Stimulated activated CD4-positive, alpha-beta T cell treated with anti-CD3 and anti-CD28 coated beads, Interleukin-2, amount 100 ng/mL, for 48 hours (primary cell): ENCODE measurements around the gene MUC12.
"Not testable (repeated sequence)": the region's sequence is repeated elsewhere in the genome, so short reads cannot be mapped to it uniquely, and the experiment has no call there.

ENCODE experiments used
- DNase-seq, 2 donors: peaks; one replicate each; pipeline ENCODE4 v3.0.0-alpha.2; 2020

The MUC12 gene, protein sequence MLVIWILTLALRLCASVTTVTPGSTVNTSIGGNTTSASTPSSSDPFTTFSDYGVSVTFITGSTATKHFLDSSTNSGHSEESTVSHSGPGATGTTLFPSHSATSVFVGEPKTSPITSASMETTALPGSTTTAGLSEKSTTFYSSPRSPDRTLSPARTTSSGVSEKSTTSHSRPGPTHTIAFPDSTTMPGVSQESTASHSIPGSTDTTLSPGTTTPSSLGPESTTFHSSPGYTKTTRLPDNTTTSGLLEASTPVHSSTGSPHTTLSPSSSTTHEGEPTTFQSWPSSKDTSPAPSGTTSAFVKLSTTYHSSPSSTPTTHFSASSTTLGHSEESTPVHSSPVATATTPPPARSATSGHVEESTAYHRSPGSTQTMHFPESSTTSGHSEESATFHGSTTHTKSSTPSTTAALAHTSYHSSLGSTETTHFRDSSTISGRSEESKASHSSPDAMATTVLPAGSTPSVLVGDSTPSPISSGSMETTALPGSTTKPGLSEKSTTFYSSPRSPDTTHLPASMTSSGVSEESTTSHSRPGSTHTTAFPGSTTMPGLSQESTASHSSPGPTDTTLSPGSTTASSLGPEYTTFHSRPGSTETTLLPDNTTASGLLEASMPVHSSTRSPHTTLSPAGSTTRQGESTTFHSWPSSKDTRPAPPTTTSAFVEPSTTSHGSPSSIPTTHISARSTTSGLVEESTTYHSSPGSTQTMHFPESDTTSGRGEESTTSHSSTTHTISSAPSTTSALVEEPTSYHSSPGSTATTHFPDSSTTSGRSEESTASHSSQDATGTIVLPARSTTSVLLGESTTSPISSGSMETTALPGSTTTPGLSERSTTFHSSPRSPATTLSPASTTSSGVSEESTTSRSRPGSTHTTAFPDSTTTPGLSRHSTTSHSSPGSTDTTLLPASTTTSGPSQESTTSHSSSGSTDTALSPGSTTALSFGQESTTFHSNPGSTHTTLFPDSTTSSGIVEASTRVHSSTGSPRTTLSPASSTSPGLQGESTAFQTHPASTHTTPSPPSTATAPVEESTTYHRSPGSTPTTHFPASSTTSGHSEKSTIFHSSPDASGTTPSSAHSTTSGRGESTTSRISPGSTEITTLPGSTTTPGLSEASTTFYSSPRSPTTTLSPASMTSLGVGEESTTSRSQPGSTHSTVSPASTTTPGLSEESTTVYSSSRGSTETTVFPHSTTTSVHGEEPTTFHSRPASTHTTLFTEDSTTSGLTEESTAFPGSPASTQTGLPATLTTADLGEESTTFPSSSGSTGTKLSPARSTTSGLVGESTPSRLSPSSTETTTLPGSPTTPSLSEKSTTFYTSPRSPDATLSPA (N-terminal part only)

DNA sequence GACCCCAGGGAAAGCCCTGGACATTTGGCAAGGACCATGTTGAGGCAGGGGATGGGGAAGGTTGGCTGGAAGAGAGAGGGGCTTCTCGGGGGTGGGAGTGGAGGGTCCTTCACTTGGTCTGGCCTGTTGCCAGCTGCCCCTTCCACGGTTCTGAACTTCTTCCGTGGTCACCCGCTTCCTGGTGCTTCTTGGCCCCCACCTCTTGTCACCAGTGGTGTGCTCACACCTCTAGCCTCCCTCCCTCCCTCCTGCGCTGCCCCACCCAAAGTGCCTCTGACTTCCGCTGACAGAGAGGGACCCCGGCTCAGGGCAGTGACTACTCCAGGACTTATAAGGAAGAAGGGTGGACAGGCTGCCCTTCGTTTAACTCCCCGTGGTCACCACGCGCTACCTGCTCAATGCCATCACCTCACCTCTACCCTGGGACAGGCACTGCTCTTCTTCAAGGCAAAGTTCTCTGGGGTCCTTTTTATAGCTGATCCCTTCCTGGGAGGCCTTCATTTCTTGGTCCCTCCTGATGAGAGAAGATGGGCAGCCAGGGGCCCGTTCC is at the start of gene MUC12:
MUC12 (plus strand) TSS at position 500 of the 550 bp plus-strand sequence. CDS start 58 bp downstream, outside the sequence.
- no peak for DNase-seq

- not testable (repeated sequence) for DNase-seq
Measured at GRCh38 chr7:100919779-100920437, 49.5 kb upstream of the MUC12 start.

GRCh38 chr7:100921039-100921438 is 48.3 kb upstream of the MUC12 start:
- no peak for DNase-seq

DNA sequence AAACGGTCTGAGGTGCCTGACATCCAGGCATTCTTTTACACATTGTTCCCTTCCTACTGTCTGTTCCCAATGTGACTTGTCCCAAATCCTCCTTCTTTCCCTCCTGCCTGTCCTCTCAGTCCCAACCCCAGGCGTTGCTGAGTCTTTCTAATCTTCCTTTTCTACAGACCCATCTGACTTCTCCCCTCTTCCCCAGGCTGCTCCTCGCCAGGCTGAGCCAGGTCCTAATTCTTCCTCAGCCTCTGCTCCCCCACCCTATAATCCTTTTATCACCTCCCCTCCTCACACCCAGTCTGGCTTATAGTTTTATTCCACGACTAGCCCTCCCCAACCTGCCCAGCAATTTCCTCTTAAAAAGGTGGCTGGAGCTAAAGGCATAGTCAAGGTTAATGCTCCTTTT is 45.7 kb upstream of the MUC12 start:
- DNase-seq = not testable (repeated sequence)

DNA sequence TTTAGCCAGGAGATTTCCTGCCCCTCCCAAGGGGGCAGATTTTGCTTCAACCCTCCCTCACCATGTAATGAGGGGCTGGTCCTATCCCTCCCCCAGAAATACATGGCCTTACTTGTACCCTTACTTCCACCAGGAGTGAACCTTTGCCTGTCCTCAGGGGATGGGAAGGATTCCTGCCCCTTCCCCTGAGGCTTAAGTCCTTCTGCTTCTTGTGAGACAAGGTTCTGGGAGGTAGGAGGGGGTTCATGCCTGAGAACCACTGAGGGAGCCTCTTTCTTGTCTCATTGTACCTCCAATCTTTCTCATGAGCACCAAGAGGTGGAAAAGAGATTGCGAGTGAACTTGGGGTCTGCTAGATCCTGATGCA is 39.6 kb upstream of the MUC12 start:
- no peak for DNase-seq

DNA sequence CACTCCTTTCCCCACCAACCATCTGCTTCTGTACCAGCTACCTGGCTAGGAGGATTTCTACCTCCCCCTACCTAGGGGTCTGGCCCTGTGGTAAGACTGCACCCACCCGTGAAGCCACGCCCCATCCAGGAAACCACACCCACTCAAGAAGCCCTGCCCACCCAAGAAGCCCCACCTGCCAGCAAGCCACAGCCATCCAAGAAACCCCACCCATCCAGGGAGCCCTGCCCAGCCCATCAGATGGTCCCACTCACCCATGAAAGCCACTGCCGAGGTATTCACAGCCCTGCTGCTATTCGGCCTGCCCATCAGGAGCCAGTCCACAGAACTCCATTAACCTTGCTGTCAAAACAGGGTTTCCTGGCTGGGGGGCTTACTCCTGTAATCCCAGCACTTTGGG is 35.6 kb upstream of the MUC12 start:
- DNase-seq = no peak

- not testable (repeated sequence) for DNase-seq
Measured at GRCh38 chr7:100935381-100935780, 34.0 kb upstream of the MUC12 start.

- not testable (repeated sequence) for DNase-seq
Measured at GRCh38 chr7:100936167-100936566, 33.2 kb upstream of the MUC12 start.

DNA sequence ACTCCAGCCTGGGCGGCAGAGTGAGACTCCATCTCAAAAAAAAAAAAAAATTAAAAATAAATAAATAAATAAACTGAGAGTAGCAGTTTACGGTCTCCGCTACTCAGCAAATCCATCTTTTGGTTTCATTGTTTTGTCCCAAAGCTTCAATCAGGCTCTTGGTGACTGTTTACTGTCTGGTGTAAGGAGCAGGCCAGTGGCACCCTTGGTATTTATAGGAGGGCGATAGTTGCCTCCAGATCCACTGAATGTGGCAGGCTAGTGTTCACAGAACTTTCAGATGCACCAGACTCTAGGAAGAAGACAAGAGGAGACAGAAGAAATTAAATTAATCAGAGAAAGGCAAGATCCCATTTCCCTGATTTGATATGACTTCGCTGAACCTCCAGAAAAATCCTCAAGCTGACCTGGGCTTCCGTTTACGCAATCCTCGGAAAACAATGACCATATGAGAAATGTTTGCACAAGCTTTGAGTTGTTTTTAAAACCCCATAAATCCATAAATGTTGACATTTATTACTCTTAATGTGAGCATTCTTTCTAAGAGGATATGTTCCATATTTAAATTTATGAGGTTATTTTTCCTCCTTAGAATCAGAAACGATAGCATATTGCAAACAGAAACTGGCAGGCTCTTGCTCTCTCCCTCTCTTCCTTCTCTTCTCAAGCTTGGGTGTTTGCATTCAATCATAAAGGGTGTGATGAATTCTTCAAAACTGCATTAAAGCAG is 27.2 kb upstream of the MUC12 start:
- no peak for DNase-seq

GRCh38 chr7:100943693-100944092 is 25.7 kb upstream of the MUC12 start:
- DNase-seq = no peak

DNA sequence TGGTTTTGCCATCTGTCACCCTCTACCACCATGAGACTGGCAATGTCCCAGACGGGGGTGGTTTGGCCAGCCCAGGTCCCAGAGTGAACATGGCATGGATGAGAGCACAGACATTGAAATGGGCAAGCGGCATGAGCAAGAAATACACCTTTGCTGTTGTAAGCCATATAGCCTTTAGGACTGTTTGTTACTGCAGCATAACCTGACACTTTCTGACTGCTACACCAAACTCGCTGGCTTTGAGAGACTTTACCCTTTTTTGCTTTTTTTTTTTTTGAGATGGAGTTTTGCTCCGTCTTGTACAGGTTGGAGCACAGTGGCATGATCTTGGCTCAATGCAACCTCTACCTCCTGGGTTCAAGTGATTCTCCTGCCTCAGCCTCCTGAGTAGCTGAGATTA is 25.2 kb upstream of the MUC12 start:
- no peak for DNase-seq

DNA sequence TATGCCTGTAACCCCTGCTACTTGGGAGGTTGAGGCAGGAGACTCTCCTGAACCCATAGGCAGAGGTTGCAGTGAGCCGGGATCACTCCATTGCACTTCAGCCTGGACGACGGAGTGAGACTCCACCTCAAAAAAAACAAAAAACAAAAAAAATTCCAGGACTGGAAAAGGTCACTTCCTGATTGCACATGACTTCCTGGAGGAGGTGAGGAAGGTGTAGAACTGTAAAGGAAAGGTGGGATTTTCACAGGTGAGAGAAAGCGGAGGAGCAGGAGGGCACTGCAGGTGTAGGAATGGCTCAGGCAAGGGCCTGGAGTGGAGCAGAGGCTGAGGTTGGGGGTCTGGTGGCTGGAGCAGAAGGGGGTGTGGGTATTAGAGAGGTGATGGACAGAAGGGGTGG is 23.3 kb upstream of the MUC12 start:
- no peak for DNase-seq

DNA sequence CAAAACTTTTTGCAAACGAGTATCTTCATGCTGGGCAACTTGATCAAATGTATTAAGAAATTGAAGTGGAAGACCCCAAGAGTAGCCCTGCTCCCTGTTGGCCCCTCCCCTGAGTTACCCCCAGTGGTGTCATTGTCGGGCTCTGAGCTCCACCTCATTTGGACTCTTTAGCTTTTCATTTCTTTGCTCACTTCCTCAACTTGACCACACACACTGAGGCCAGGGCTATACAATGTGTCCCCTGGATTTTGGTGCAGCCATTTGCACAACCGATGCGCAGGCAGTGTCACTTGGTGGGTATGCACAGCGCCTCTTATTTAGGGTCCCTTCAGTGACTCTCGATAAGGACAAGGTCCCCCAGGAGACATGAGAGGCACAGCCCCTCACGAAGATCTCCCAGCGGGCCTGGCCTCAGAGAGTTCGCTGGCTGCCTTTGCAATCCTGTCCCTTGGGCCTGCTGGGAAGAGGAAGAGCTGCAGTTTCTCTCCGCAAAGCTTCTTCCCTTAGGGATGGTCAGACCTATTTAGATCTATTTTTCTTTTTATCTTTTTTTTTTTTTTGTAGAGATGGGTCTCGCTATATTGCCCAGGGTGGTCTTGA is 22.5 kb upstream of the MUC12 start:
- no peak for DNase-seq

- no peak for DNase-seq
Measured at GRCh38 chr7:100947792-100948191, 21.6 kb upstream of the MUC12 start.

DNA sequence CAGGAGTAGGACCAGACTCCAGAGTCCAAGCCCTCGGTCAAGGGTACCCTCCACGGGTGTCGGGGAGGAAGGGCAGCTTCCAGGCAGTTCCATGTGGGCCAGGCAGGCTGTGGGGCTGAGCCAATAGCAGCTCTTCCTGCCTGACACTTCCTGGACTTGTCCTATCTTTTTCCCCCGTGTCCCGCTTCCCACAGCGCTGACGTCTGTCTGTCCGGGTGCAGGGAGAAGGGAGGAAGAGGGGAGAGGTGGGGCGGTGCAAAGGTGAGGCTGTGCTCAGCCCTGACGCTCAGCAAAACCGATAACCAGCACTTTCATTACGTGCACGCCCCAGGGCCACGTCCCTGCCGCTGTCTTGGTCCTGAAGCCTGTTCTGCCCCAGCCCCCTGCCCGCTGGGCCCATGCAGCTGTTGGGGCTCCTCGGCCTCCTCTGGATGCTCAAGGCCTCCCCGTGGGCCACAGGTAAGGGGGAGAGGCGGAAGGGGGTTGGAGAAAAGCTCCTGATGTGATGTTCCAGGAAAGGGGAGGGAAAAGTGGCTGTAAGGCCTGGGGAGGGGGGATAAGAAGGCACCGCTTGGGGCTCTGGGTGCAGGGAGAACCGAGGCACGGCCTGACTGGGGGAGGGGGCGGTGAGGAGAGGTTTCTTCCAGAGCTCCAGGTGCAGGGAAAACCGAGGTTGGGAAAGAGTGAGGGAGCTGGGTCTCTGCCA is 20.0 kb upstream of the MUC12 start, which contains the start of gene MUC3A:
MUC3A (plus strand) TSS at position 308 of the 706 bp plus-strand sequence; CDS start at position 399, 91 bp downstream.
- DNase-seq = no peak

DNA sequence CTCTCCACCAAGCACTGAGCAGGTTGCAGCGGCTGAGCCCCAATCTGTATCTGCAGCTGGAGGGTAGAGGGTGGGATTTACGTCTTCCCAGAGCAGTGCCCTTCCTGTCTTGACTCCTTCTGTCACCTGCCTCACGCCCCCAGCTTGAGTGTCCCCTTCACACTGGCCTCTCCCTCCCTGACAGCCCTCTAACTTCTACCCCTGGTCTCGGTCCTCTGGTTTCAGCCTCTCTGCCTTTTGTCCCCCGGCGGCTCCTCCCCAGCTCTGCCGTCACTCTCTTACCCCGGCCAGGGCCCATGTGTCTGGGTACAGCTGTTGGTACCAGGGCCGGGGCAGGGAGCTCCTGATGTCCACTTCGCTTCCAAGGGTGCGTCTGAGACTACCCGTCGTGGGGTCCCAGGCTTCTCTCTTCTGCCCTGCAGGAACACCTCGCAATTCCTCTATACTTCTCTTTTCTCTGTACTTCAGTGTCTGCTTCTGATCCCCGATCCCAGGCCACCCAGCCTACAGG is 19.4 kb upstream of the MUC12 start:
- no peak for DNase-seq

- DNase-seq = no peak
Measured at GRCh38 chr7:100951172-100951571, 18.2 kb upstream of the MUC12 start.

- DNase-seq = no peak
Measured at GRCh38 chr7:100951888-100952560, 17.3 kb upstream of the MUC12 start.

- no peak for DNase-seq
Measured at GRCh38 chr7:100952641-100953040, 16.7 kb upstream of the MUC12 start.
